ENCODE measurements around the gene GAB2. TPM values are rescaled to one million over a fixed set of nuclear protein-coding genes. Genes with fewer than 3 reads are reported as not detected.

GAB2 gene
- total RNA-seq, 1 experiment from 2014 or later, result 4.2 TPM

- TF ChIP-seq, protein P1, sequence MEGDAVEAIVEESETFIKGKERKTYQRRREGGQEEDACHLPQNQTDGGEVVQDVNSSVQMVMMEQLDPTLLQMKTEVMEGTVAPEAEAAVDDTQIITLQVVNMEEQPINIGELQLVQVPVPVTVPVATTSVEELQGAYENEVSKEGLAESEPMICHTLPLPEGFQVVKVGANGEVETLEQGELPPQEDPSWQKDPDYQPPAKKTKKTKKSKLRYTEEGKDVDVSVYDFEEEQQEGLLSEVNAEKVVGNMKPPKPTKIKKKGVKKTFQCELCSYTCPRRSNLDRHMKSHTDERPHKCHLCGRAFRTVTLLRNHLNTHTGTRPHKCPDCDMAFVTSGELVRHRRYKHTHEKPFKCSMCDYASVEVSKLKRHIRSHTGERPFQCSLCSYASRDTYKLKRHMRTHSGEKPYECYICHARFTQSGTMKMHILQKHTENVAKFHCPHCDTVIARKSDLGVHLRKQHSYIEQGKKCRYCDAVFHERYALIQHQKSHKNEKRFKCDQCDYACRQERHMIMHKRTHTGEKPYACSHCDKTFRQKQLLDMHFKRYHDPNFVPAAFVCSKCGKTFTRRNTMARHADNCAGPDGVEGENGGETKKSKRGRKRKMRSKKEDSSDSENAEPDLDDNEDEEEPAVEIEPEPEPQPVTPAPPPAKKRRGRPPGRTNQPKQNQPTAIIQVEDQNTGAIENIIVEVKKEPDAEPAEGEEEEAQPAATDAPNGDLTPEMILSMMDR (IDR thresholded peaks at IDR 0.05; ENCODE audit: unreplicated experiment), result no peak
- Mint-ChIP-seq H3K4me3 (ENCODE audit: unreplicated experiment) (no peak overlapping the region), H3K27ac (ENCODE audit: low read depth, unreplicated experiment) (no peak overlapping the region), H3K9me3 (ENCODE audit: unreplicated experiment) (no peaks in the 10 kb centered on the region), H3K36me3 (ENCODE audit: insufficient read depth, unreplicated experiment) (no peaks in the 10 kb centered on the region), H3K27me3 (ENCODE audit: insufficient read depth, unreplicated experiment) (no peaks in the 10 kb centered on the region), H3K4me1 (ENCODE audit: insufficient read depth, unreplicated experiment) (no peaks in the 10 kb centered on the region)
- ChIA-PET POLR2A (no interaction called here), CTCF (no interaction called here)
- intact Hi-C loops (cut with micrococcal nuclease), result no loop called here
- no peak for DNase-seq (ENCODE audit: unreplicated experiment)
- no TSS peak for BruUV-seq (replicated peaks)
Observed at GRCh38 chr11:78304201-78304600, 113.4 kb downstream of the GAB2 start.

GRCh38 chr11:78300108-78300839 lies 117.3 kb downstream of the GAB2 start:
- Mint-ChIP-seq H3K4me3 (ENCODE audit: unreplicated experiment) (no peak overlapping the region), H3K9me3 (ENCODE audit: unreplicated experiment) (no peaks in the 10 kb centered on the region), H3K27ac (ENCODE audit: low read depth, unreplicated experiment) (no peak overlapping the region), H3K36me3 (ENCODE audit: insufficient read depth, unreplicated experiment) (no peaks in the 10 kb centered on the region), H3K4me1 (ENCODE audit: insufficient read depth, unreplicated experiment) (peaks cover 3% of the 10 kb centered on the region), H3K27me3 (ENCODE audit: insufficient read depth, unreplicated experiment) (no peaks in the 10 kb centered on the region)
- TF ChIP-seq, protein P1 (IDR thresholded peaks at IDR 0.05; ENCODE audit: unreplicated experiment), result no peak
- DNase-seq (ENCODE audit: unreplicated experiment), result no peak
- ChIA-PET CTCF (interaction anchor here (0.6 kb wide), 1 partner anchor 9 kb away, joined by 5 read pairs; no protein-coding TSS in a partner anchor), POLR2A (no interaction called here)
- BruUV-seq (replicated peaks), result no TSS peak
- intact Hi-C loops (cut with micrococcal nuclease), result no loop called here

- no TSS peak for BruUV-seq (replicated peaks)
- Mint-ChIP-seq H3K27ac (ENCODE audit: low read depth, unreplicated experiment) (no peak overlapping the region), H3K36me3 (ENCODE audit: insufficient read depth, unreplicated experiment) (no peaks in the 10 kb centered on the region), H3K4me3 (ENCODE audit: unreplicated experiment) (no peak overlapping the region), H3K27me3 (ENCODE audit: insufficient read depth, unreplicated experiment) (no peaks in the 10 kb centered on the region), H3K9me3 (ENCODE audit: unreplicated experiment) (no peaks in the 10 kb centered on the region), H3K4me1 (ENCODE audit: insufficient read depth, unreplicated experiment) (peaks cover 6% of the 10 kb centered on the region)
- TF ChIP-seq, protein P1 (IDR thresholded peaks at IDR 0.05; ENCODE audit: unreplicated experiment), result no peak
- ChIA-PET CTCF (interaction anchor here (0.7 kb wide), 1 partner anchor 203 kb away, joined by 4 read pairs; no protein-coding TSS in a partner anchor), POLR2A (no interaction called here)
- intact Hi-C loops (cut with micrococcal nuclease), result no loop called here
- DNase-seq (ENCODE audit: unreplicated experiment), result no peak
Observed at GRCh38 chr11:78299000-78299710, 118.5 kb downstream of the GAB2 start.

- no peak overlapping the region for H3K4me3 Mint-ChIP-seq (ENCODE audit: unreplicated experiment)
- no peak overlapping the region for H3K27ac Mint-ChIP-seq (ENCODE audit: low read depth, unreplicated experiment)
- POLR2A ChIA-PET, result no interaction called here
- H3K36me3 Mint-ChIP-seq (ENCODE audit: insufficient read depth, unreplicated experiment), result no peaks in the 10 kb centered on the region
- intact Hi-C loops (cut with micrococcal nuclease), result no loop called here
- BruUV-seq (replicated peaks), result no TSS peak
- H3K9me3 Mint-ChIP-seq (ENCODE audit: unreplicated experiment), result no peaks in the 10 kb centered on the region
- H3K4me1 Mint-ChIP-seq (ENCODE audit: insufficient read depth, unreplicated experiment), result peaks cover 6% of the 10 kb centered on the region
- TF ChIP-seq, protein P1 (IDR thresholded peaks at IDR 0.05; ENCODE audit: unreplicated experiment), result no peak
- no peaks in the 10 kb centered on the region for H3K27me3 Mint-ChIP-seq (ENCODE audit: insufficient read depth, unreplicated experiment)
- DNase-seq (ENCODE audit: unreplicated experiment), result no peak
- CTCF ChIA-PET, result no interaction called here
Observed at GRCh38 chr11:78298291-78298771, 119.3 kb downstream of the GAB2 start.
